ENCODE measurements around the gene HLA-DMB. TPM values are rescaled to one million over a fixed set of nuclear protein-coding genes. Genes with fewer than 3 reads are reported as not detected.

The HLA-DMB gene
- total and polyA plus RNA-seq, 2 donors (not counting 3 experiments of a cell fraction or from before 2014, with no cell fraction given): 0.75 TPM; not detected in 1

DNA sequence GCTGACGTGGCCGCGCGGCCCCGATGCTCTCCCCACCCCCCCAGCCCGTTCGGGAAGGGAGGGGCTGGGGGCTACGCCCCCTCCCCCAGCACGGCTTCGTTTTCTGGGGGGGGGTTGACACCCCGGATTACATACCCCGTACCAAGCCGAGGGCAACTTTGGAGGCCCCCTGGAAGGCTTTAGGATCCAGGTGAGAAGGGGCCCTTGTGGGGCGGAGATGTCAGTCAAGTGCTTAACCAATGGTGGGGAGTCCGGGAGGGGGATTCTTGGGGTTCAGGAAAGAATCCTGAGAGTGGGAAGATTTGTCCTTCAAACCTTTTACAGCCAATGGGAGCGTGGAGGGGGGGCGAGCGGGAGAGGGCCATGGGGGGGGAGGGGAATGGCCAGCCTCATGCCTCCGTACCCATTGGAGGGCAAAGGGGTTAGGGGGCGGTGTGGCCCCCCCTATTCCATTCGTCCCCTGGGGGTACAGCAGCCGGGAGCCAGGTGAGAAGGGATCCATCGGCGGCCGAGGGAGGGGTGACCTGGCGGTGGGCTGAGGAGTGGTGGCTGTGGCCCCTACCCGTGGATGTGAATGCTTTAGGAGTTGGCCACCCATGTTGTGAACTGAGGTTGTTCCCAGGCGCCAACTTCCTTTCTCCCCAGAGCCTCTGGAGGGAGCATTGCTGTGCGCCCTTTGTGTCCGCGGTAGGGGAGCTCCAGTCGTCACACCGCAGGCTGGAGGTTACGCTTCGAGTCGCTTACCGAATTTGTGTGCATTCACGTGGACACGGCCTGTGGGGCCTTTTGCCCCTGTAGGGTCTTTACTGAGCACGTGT is 28.2 kb upstream of the HLA-DMB start:
- H3K9me1 ChIP-seq (replicated peaks; ENCODE audit: control insufficient read depth, extremely low read depth, insufficient read depth, low read length): no peaks in the 10 kb centered on the region
- no peak for FAIRE-seq

More for the DNA sequence above, 28.2 kb upstream of the HLA-DMB start:
- intact Hi-C loops (cut with micrococcal nuclease) (loop anchor here (1.0 kb wide), 1 partner anchor 774 kb away; no protein-coding TSS in a partner anchor), dilution Hi-C loops (cut with MboI; ENCODE audit: extremely low pct_ligation_motif_present, low sequenced_read_pairs) (no loop called here)
- DNase-seq (ENCODE audit: low read depth, low spot score): peak; percentile 71
- CTCF ChIA-PET: interaction anchor here (1.2 to 13.7 kb wide), 4 partner anchors 15 to 279 kb away, joined by 5 to 187 read pairs (median 116); partner anchors contain the start of gene HLA-DMA
- POLR2A ChIA-PET: interaction anchor here (0.6 to 3.8 kb wide), 7 partner anchors 15 to 286 kb away, joined by 3 to 58 read pairs (median 4); partner anchors contain the start of gene HLA-DMA
- Histone ChIP-seq H2AFZ (ENCODE audit: low read depth, low read length) (no peak overlapping the region), H3K4me3 (replicated peaks in 1 of 3; ENCODE audit: insufficient read depth in 1 of 3, low read depth in 1 of 3, low read length in 3 of 3) (peak overlapping the region; percentile 47 to 76 (median 55)), H3K27ac (ENCODE audit: insufficient read depth, low read depth, low read length) (peak overlapping the region; percentile 81), H4K20me1 (replicated peaks; ENCODE audit: control insufficient read depth, extremely low read depth, insufficient read depth, low read length) (no peaks in the 10 kb centered on the region), H3K9ac (replicated peaks; ENCODE audit: extremely low read depth, insufficient read depth, low read length) (peak overlapping the region; percentile 88), H3K4me2 (ENCODE audit: insufficient read depth, low read length) (peak overlapping the region; percentile 52), H3K36me3 (ENCODE audit: control insufficient read depth in 2 of 2, extremely low read depth in 1 of 2, insufficient read depth in 2 of 2, low read length in 2 of 2) (peaks cover 4% of the 10 kb centered on the region in 2 experiments), H3K4me1 (ENCODE audit: control insufficient read depth, extremely low read depth, insufficient read depth, low read length) (peaks cover 23% of the 10 kb centered on the region), H3K27me3 (ENCODE audit: control insufficient read depth in 2 of 2, insufficient read depth in 2 of 2, low read length in 2 of 2) (no peaks in the 10 kb centered on the region), H3K79me2 (ENCODE audit: control insufficient read depth, insufficient read depth, low read length) (peaks cover 28% of the 10 kb centered on the region), H3K9me3 (replicated peaks; ENCODE audit: control insufficient read depth, insufficient read depth, low read length) (no peaks in the 10 kb centered on the region)
- TF ChIP-seq CTCF (IDR thresholded peaks at IDR 0.05; ENCODE audit: extremely low read depth in 1 of 2, insufficient read depth in 1 of 2, low read depth in 1 of 2, low read length in 2 of 2) (peak in 1 of 2 donors; percentile 15), MAX (IDR thresholded peaks at IDR 0.05; ENCODE audit: insufficient read depth, insufficient read length) (peak; percentile 43), MYC (IDR thresholded peaks at IDR 0.05; ENCODE audit: low read depth, low read length) (no peak), POLR2A (IDR thresholded peaks at IDR 0.05; ENCODE audit: low read depth, low read length) (peak; percentile 63), EZH2 (IDR thresholded peaks at IDR 0.05; ENCODE audit: borderline replicate concordance, low read depth, low read length, severe bottlenecking) (no peak)
- BruUV-seq (replicated peaks): no TSS peak
